Measurements from ENCODE around the gene SCN4B.
A peak's percentile ranks its signal among the peaks of the same experiment; 100 is the strongest.

Gene SCN4B

DNA sequence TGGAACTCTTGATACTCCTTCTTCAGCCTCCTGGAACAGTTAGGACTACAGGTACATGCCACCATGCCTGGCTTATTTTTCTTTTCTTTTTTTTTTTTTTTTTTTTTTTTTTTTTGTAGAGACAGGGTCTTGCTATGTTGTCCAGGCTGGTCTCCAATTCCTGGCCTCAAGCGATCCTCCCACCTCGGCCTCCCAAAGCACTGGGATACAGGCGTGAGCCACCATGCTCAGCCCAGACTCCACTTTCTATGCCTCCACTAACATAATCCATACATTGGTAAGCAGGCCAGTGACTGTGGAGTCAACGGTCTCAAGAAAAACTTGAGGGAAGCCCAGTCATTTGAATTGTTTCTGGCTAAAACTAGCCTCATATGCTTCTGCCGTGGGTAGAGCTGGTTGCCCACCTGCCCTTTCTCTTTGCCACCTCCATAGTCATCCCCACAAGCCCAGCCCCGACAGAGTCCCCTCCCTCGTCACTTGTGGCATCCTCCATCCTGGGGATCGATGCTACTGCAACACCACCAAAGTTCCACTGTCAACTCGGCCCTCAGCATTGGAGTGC, 21.5 kb upstream of the SCN4B start:
- no peak for DNase-seq (ENCODE audit: low read depth)

DNA sequence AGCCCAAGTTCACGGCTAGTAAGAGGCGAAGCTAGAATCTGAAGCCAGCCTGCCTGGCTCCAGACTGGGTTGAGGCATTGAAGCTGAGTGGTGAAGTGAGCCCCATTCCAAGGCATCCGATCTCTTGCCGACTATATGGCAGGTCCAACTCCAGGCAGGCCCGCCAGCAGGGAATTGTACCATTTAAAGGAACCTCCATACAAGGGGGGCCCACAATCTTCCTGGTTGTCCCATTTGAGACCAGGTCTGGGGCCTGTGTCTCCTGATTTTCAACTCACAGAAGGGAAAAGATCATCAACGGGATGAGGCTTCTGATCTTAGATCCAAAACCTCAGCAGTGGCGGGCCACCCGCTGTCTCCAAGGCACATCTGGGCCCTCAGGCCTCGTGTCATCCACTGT, 19.7 kb upstream of the SCN4B start:
- no peak for DNase-seq (ENCODE audit: low read depth)

DNA sequence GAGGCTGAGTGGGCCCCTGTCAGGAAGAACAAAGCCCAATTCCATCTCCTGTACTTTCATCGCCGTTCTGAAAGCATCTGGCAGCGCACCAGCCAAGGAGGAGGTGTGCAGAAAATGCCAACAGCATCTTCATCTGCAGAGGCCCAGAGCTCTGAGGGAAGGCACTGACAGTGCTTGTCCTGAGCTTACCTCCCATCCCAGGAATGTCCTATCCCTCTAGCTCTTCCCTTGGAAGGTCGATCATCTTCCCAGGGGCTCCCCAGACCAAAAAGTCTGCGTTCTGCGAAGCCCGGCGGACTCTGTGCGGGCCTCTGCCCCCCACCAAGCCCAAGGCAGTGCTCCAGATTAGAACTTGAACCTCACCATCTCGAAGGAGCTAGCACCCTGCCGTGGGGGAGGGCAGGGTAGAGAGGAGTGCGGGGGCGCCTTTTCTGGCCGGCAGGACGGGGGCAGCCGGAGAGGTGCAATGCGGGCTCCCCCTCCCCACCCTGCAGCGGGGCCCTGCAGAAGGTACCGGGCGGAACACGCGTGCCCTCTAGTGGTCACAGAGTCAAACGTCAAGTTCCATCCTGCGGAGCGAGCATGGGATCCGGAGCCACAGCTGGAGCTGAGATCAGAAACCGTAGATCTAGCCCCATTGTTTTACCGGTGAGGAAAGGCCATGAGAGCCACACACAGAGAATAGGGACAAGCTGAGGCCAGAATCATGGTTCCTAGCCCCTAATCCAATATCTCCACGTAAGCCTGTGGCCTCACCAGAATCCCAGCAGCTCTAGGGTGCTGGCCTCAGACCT, 18.8 kb upstream of the SCN4B start:
- DNase-seq (ENCODE audit: low read depth) = peak; percentile 60

DNA sequence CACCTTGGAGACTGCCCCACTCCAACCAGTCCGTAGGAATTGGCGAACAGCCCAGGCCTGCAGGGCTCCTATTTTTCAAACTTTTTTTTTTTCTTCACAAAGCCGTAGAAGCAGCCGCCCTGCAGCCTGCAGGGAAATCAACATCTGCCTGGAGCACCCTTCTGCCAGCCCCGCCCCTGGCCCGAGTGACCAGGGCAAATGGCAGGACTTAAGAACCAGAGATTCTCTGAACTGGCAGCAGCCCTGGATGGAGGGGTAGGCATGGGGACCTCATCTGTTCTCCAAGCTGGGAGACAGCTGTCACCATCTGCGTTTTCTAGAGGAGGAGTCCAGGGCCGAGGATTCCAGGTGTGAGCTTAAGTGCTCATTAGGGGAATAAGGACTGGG, 18.3 kb upstream of the SCN4B start:
- no peak for DNase-seq (ENCODE audit: low read depth)

DNA sequence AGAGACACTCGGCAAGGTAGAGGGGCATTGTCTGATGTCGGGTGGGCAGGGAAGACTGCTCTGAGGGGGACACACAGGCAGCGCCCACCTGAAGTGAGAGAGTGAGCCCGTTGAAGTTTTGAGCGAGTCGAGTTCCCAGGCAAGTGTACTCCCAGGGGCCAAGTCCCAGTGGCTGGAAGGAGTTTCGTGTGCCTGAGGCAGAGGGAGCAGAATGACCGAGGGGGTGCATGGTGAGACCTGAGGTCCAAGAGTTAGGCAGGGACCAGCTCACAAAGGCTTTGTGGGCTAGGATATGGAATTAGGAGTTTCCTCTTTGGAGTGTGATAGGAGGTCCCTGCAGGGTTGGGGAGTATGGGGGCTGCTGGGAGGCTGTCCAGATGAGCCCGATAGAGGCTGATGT, 17.6 kb upstream of the SCN4B start:
- no peak for DNase-seq (ENCODE audit: low read depth)

DNA sequence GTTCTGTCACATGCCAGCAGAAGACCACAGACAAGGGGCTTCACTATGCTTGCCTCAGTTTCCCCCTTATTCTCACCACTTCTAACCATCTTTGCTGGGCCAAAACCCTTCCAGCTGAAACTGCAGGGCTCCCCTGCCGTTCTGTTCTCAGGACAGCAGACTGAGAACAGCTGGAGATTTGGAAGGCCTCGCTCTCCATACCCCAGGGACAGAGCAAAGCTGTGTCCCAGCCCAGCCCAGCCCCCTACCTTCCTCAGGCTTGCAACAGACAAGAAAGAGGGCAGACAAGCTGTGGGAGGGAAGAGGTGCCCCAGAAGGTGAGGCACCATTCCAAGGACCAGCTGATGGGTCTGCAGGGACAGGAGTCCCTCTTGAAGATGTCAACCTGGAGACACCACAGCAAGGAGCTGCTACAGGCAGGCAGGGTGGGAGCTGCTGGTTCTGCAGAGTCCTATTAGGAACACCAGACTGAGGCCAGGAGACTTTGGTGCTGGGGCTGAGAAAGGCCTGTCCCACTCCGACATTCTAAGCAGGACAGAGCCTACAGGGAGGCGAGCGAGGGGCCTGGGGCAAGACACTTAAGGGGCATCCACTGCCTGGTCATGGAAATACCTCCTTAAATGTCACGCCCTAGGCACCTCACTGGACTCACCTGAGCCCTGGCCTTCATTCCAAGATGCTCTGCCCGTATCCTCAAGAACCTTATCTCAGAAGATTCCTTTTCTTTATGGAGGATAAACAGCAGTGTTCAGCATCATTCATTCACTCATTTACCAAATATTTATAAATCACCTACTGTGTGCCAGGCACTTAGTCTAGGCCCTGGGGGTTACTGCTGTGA, 16.9 kb upstream of the SCN4B start:
- DNase-seq (ENCODE audit: low read depth) = no peak

DNA sequence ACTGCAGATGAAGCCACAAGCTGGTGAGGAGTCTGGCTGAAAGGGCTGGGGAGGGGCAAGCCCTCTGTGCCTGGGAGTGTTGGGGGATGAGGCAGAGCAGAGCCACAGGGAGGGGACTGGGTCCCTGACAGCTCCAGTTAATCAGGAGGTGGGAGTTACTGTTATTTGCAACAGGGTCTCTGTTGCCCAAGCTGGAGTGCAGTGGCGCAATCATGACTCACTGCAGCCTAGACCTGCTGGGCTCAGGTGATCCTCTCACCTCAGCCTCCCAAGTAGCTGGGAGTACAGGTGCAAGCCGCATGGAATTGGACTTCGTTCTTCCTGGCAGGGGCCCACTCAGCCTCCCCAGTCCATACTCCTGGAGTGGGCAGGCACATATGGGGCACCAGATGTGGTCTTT, 16.1 kb upstream of the SCN4B start:
- DNase-seq (ENCODE audit: low read depth) = no peak

DNA sequence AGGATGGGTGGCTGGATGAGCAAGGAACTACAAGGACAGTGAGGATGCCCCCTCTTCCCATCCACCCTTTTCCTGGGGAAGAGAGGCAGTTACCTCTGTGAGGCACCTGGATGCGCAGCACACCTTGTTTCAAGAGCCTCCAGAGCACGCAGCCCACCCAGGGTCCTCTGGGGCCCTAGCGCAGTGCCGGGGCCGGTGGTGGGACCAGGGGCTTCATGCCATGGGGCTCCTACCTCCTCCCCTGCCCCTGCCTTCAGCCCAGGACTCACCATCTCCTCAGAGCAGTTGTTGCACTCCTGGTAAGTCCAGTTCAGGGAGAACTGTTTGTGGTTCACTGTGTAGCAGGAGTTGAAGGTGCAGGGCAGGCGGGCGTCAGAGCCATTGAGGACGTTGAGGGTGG, 15.7 kb upstream of the SCN4B start:
- DNase-seq (ENCODE audit: low read depth) = no peak

DNA sequence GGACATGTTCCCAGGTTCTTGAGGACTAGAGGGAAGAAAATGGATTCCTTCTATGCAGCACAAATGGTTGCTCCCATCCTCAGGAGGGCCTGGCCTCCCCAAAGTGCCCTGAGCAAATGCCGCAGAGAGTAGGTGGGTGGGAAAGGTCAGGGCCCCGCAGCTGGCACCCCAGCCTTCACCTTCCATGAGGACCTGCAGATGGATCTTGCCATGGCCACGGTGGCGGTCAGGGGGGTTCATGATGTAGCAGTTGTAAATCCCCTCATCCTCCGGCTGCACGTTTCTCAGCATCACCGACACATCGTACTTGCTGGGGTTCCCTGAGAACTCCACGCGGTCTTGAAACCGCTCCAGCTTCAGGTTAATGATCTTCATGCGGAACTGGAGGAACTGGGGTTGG, 15.3 kb upstream of the SCN4B start:
- no peak for DNase-seq (ENCODE audit: low read depth)

DNA sequence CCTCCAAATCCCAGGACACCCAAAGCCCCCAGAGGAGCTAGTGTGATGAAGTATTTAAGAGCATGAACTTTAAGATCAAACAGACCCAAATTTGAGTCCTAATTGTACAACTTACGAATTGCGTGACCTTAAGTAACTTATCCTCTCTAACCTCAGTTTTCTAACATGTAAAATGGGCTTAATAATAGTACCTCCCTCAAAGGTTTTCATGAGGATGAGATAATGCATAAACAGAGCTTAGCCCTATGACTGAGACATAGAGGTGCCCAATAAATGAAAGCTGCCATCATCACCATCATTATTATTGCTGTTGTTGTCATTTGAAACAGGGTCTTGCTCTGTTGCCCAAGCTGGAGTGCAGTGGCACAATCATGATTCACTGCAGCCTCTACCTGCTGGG, 14.6 kb upstream of the SCN4B start:
- DNase-seq (ENCODE audit: low read depth) = no peak

DNA sequence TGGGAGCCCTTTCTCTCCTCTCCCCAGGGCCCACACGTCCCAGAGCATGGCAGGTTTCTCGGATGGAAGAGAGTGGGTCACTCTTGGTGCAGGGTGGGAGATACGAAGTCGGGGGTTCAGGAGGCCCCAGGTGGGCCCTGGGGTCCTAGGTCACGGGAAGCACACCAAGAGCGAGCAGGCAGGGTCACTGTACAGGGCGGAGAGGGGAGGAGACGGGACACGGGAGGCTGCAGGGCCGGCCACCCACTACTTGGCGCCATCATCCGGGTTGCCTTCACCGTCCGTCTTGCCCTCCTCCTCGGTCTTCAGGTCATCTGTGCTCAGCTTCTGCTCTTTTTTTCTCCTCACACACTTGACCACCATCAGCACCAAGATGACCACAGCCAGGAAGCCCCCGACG, 14.0 kb upstream of the SCN4B start:
- no peak for DNase-seq (ENCODE audit: low read depth)

DNA sequence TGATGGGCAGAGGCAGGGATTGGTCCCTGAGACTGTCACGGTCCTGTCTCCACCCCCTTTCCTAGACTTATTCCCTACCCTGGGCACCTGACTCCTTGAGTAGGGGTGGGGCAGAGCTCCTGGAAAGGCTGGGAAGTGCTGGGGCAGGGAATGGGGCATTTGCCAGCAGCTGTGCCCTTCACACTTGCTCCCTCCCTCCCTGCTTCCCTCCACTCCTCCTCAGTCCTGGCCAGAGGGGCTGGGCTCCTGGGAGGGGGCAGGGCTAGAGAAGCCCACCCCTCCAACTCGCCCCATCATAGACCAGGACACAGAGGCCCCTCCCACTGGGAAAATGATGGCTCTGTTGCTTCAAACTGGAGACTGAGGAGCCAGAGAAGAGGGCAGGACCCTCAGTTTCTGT, 12.3 kb upstream of the SCN4B start:
- no peak for DNase-seq (ENCODE audit: low read depth)

DNA sequence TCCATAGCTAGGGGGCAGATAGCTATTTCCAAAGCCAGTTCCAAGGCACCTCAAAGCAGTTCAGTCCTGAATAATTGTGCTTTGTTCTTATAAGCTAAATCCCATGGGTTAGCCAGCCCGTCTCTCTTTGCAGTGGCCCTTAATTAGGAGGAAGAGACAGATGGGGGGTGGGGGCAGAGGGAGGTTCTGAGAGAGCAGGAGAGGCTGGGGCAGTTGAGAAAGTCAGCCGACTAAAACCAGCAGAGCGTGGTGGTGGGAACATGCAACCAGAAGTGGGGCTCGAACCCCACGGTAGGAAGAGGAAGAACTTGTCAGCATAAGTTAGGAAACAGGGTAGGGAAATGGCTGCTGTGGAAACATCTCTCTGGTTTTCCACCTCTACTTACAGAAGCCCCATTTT, 10.9 kb upstream of the SCN4B start:
- DNase-seq (ENCODE audit: low read depth) = no peak

DNA sequence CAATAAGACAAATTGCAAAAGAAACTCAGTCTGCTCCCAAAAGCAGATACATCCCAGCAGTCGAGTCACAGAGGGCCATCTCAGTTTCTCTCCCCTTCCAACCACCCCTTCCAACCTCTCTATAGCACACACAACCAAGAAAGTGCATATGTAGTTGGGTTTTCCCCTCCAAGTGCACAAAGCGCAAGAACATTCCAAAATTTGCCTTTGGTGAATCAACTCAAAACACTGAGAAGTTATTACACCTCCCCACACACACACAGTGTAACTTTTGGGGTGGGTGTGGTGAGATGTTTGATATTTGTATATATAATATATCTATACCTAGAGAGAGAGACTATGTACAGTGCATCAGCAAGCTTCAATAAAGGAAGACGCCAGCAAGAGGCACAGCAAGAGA, 10.2 kb upstream of the SCN4B start:
- DNase-seq (ENCODE audit: low read depth) = no peak

DNA sequence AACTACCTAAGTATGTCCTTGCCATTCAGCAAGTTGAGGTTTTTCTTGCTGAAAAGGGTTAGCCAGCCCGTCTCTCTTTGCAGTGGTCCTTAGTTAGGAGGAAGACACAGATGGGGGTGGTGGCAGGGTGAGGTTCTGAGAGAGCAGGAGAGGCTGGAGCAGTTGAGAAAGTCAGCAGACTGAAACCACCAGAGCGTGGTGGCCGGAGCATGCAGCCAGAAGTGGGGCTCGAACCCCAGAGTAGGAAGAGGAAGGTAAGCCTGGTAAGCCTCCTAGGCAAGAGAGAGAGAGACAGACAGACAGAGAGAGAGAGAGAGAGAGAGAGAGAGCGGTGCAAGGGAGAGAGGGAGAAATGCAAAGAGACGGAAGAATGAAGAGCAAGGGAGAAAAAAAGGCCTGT, 9.2 kb upstream of the SCN4B start:
- no peak for DNase-seq (ENCODE audit: low read depth)

DNA sequence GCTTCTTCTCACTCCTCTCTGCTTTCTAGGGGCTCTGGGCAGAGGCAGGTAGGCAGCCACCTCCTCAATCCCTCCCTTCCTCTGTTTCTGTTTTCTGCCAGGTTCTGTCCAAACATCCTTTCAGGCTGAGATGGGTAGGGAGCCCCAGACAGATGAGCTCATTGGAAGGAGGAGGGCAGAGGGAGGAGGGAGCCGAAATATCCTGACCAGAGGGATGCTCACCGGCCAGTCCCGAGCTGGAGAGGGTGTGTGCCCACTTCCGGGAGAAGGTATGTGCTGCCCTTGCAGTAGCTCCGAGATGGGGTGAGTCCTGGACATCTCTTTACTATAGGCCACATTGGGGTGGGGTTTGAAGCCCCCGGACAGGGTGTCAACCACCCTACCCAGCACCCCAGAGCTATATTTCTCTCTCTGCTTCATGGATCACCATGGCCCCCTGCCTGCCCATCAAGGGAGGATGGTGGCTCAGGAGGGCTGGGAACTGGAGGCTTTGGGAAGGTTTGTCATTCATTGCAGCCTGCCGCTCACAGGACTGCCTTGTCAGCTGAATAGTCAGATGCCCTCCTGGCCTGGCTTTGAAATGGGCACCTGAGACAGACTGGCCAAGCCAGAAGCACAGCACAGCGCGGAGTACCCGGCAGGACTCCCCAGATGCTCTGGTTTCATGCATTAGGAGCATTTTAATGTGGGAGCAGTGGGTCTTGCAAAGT, 4.7 kb upstream of the SCN4B start:
- DNase-seq (ENCODE audit: low read depth) = no peak

DNA sequence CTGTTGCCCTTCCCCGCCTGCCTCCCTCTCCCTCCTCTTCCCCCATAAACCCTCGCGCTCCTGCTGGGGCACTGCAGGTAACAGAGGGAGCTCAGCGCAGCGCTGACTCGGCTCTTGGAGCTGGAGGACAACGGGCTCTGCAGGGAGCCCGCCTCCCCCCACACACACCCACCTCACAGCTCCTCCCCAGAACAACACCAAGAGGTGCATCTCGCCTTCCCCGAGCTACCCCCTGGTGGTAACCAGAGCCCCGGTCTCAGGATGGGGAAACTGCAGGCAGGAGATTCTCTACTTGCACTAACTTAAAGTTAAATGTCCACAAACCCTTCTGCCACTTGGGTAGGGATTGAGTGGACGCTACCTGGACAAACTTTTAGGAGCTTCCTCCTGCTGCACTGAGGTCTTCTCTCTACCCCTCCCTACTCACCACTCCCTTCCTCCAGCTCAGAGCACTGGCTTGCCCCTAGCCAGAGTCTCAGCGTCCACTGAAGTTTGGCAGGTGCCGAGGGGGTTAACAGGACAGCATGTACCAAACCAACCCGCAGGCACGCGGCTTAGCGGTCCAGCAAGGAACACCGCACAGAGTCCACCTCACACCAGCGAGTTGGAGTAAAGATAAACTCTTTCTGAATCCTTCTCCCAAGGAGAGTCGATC, 4.0 kb upstream of the SCN4B start:
- DNase-seq (ENCODE audit: low read depth) = peak; percentile 16

DNA sequence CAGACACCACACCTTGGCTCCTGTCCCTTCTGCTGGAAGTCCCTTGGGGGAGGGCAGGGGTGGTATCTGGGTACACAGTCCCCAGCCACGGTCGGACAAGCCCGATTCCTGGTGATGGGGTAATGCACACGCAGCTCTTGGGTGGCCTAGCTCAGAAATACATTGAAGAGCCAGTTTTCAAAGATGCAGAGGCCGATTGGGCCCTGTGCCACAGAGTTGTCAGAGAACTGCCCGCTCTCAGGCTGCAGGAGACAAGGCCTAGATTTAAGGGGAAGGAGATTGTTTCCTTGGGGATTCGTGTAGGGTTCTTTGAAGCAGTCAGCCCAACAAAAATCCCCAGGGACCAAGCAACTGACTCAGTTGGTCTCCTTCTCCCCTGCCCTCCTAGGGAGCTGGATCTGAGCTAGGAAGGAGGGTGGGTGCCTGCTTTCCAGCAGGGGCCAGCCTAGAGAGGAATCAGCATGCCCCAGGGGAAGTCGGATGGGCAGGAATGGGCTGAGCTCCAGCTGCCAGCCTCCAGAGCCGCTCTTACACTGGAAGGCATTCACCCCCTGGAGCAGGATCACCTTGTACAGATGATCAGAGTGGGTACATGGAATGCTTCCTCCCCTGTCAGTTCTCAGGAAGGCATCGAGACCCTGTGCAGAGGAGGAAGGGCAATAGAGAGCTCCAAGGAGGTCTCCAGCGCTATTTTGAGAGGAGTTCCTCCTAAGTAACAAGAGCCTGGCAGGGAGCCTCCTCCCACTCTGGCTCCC, 3.3 kb upstream of the SCN4B start:
- no peak for DNase-seq (ENCODE audit: low read depth)

DNA sequence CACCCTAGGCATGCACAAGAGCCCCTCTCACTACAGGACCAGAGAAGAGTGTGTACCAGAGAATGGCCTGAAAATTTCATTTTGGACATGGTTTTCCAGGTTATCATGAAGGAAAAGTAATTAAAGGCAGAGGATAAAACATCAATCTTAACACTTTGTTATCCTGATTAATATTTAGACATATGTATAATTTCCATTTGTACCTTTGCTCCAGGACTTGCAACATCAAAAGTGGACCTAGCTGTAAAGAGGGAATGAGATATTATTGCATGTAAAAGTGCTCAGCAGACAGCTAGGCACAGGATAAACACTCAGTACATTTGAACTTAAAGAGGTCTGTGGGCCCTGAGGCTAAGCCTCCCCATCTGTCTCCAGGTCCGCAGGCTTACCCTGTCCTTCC, 2.0 kb upstream of the SCN4B start:
- no peak for DNase-seq (ENCODE audit: low read depth)

DNA sequence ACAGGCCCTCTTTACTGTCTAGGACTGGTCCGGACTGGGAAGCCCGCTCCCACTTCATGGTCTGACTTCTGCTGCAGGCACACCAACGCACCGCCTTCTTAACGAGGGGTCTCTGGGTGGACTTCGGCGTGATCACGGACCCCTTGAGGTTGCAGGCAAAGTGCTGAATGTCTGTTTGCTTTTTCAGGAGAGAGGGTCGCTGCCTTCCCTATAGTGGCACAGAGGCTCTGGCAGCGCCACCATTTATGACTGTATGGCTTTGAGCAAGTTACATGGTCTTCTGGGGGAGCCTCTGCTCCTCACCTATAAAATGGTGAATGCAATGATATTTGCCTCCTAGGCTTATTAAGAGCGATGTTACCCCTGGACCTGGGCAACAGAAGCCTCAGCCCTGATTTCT, 1.4 kb upstream of the SCN4B start:
- no peak for DNase-seq (ENCODE audit: low read depth)

DNA sequence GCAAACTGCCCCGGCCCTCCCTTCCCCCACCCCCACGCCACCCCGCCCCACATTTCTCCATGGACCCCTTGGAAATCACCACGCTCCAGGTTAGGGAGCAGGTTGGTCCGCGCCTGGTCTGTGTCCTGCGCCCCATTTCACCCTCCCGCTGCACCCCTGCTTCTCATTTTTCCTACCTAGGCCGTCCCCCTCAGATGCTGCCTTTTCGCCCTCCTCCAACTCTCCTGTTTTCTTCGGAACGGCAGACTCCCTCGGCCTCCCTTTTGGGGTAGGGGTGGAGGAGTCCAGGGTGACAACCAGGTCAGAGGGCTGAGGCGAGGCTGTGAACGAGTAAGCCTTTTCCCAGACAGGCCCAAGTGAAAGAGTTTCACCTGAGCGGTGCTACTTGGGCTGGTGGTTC, 893 bp upstream of the SCN4B start:
- DNase-seq (ENCODE audit: low read depth) = no peak

All from ELR (cell line).